HL-60 (cell line): Measurements from ENCODE around the gene PHF21A.

Experiments used
- DNase-seq, 2 experiments: peaks; one replicate each; pipeline ENCODE4 v3.0.0-alpha.2; 2010 to 2020; ENCODE audit warnings: low read depth in 1 of 2, low spot score in 1 of 2
- H3K27ac ChIP-seq: fragments of 250-450 bp; sonication (Bioruptor Pico); replicated peaks from 2 replicates; pipeline ENCODE4 v1.5.1; 2020; ENCODE audit warnings: mild to moderate bottlenecking, moderate library complexity
- H3K27me3 ChIP-seq: fragments of 250-450 bp; sonication (Bioruptor Pico); 2 replicates; pipeline ENCODE4 v1.5.1; 2021; ENCODE audit warnings: mild to moderate bottlenecking, moderate library complexity; ENCODE audit not compliant: insufficient read depth, poor library complexity, severe bottlenecking
- H3K4me3 ChIP-seq: replicated peaks from 2 replicates; pipeline ENCODE4 v1.5.1; 2011; ENCODE audit warnings: mild to moderate bottlenecking, control low read depth, low read length; ENCODE audit not compliant: insufficient read depth
- GABPA ChIP-seq: IDR thresholded peaks from 2 replicates; pipeline ENCODE4 v1.6.1; 2012; ENCODE audit warnings: low read depth
- POLR2AphosphoS5 ChIP-seq: IDR thresholded peaks from 2 replicates; pipeline ENCODE4 v1.6.1; 2012; ENCODE audit warnings: low read depth
- SPI1 ChIP-seq: IDR thresholded peaks from 2 replicates; pipeline ENCODE4 v1.6.1; 2012; ENCODE audit warnings: low read depth, mild to moderate bottlenecking, borderline replicate concordance
- TF ChIP-seq, protein P1 (sequence below): IDR thresholded peaks from 2 replicates; pipeline ENCODE4 v1.6.1; 2012; ENCODE audit warnings: low read depth; ENCODE audit not compliant: insufficient replicate concordance
- TF ChIP-seq, protein P2 (sequence below): IDR thresholded peaks from one replicate; pipeline ENCODE4 v1.5.1; 2011; ENCODE audit warnings: low read length, control low read depth, inconsistent platforms; ENCODE audit not compliant: insufficient read depth

The PHF21A gene

DNA sequence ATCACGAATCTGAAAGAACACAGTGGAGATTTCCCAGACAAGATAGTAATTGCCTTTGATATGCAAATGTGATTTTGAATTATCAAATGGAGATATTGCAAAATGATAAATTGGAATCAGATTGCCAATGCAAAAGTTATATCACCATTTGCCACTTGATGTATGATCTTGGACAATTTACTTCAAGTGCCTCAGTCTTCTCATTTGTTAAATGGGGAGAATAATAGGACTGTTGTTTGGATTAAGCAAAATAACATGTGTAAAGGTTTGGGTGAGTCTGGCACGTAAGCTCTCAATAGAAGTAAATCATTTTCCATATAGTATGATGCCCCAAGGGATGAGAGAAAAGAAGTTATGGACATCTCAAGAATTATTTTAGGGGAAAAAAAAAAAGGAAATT, 7.9 kb upstream of the PHF21A start:
- no peak overlapping the region for H3K4me3 ChIP-seq
- TF ChIP-seq, protein P1, sequence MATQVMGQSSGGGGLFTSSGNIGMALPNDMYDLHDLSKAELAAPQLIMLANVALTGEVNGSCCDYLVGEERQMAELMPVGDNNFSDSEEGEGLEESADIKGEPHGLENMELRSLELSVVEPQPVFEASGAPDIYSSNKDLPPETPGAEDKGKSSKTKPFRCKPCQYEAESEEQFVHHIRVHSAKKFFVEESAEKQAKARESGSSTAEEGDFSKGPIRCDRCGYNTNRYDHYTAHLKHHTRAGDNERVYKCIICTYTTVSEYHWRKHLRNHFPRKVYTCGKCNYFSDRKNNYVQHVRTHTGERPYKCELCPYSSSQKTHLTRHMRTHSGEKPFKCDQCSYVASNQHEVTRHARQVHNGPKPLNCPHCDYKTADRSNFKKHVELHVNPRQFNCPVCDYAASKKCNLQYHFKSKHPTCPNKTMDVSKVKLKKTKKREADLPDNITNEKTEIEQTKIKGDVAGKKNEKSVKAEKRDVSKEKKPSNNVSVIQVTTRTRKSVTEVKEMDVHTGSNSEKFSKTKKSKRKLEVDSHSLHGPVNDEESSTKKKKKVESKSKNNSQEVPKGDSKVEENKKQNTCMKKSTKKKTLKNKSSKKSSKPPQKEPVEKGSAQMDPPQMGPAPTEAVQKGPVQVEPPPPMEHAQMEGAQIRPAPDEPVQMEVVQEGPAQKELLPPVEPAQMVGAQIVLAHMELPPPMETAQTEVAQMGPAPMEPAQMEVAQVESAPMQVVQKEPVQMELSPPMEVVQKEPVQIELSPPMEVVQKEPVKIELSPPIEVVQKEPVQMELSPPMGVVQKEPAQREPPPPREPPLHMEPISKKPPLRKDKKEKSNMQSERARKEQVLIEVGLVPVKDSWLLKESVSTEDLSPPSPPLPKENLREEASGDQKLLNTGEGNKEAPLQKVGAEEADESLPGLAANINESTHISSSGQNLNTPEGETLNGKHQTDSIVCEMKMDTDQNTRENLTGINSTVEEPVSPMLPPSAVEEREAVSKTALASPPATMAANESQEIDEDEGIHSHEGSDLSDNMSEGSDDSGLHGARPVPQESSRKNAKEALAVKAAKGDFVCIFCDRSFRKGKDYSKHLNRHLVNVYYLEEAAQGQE: no peak
- TF ChIP-seq POLR2AphosphoS5 (no peak), GABPA (no peak), SPI1 (no peak)
- TF ChIP-seq, protein P2, sequence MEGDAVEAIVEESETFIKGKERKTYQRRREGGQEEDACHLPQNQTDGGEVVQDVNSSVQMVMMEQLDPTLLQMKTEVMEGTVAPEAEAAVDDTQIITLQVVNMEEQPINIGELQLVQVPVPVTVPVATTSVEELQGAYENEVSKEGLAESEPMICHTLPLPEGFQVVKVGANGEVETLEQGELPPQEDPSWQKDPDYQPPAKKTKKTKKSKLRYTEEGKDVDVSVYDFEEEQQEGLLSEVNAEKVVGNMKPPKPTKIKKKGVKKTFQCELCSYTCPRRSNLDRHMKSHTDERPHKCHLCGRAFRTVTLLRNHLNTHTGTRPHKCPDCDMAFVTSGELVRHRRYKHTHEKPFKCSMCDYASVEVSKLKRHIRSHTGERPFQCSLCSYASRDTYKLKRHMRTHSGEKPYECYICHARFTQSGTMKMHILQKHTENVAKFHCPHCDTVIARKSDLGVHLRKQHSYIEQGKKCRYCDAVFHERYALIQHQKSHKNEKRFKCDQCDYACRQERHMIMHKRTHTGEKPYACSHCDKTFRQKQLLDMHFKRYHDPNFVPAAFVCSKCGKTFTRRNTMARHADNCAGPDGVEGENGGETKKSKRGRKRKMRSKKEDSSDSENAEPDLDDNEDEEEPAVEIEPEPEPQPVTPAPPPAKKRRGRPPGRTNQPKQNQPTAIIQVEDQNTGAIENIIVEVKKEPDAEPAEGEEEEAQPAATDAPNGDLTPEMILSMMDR: no peak
- no peak for DNase-seq
- H3K27ac ChIP-seq: no peak overlapping the region
- H3K27me3 ChIP-seq: no peaks in the 10 kb centered on the region

DNA sequence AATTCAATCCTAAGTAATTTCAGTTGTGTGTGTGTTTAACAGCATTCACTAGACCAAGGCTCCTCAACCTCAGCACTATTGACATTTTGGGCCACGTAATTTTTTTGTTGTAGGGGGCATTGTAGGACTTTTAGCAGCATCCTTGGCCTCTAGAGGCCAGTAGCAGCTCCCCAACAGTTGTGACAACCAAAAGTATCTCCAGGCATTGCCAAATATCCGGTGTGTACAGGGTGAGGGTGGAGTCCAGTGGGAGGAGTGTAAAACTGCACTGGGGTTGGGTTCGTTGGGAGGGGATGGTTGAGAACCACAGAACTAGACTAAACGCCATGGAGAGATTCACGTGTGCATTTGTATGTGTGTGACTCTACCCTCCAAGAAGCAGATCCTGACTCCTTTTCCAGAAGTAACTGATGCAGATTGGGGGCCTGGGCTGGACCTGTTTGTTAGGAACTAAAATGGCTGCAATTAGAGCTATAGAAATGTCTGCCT, 5.9 kb upstream of the PHF21A start:
- Histone ChIP-seq H3K4me3 (no peak overlapping the region), H3K27me3 (no peaks in the 10 kb centered on the region), H3K27ac (peak overlapping the region; percentile 66)
- TF ChIP-seq POLR2AphosphoS5 (peak; percentile 79), GABPA (peak; percentile 69), SPI1 (no peak)
- TF ChIP-seq, protein P2: peak; percentile 72
- TF ChIP-seq, protein P1: peak; percentile 48
- peak; percentile 86 to 97 for DNase-seq

DNA sequence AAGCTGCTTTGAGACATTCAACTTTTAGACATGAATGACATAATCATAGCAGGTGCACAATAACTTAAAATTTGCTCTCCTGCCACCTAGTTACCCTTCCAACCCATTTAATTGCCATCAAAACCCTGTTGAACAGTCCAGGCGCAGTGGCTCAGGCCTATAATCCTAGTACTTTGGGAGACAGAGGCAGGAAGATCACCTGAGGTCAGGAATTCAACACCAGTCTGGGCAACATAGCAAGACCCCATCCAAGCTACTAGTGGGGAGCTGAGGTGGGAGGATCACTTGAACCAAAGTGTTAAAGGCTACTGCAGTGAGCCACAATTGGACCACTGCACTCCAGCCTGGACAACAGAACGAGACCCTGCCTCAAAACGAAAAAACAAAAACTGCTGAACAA, 4.0 kb upstream of the PHF21A start:
- DNase-seq: no peak
- Histone ChIP-seq H3K27me3 (no peaks in the 10 kb centered on the region), H3K4me3 (no peak overlapping the region), H3K27ac (no peak overlapping the region)
- TF ChIP-seq SPI1 (no peak), POLR2AphosphoS5 (no peak), GABPA (no peak)
- TF ChIP-seq, protein P1: no peak
- TF ChIP-seq, protein P2: no peak
